Kidney (tissue), 14 donors: Measurements from ENCODE around the gene PLAC8. TPM values are rescaled to one million over a fixed set of nuclear protein-coding genes. Genes with fewer than 3 reads are reported as not detected.
A peak's percentile ranks its signal among the peaks of the same experiment; 100 is the strongest.
"Not testable (repeated sequence)": the region's sequence is repeated elsewhere in the genome, so short reads cannot be mapped to it uniquely, and the experiment has no call there.

Experiments
- DNase-seq, 5 donors: peaks; one replicate each; pipeline ENCODE4 v3.0.0-alpha.2; 2013 to 2020
- FAIRE-seq: peaks from 2 replicates; lab custom pipeline; 2012; peaks lifted over from hg19 to GRCh38; lab: Jason Lieb, UNC
- H3K27ac ChIP-seq, 2 donors: one replicate each; pipeline ENCODE4 v1.7.0; 2013; ENCODE audit warnings: low read depth in 2 of 2, low read length in 2 of 2, inconsistent platforms in 1 of 2
- H3K27me3 ChIP-seq: one replicate; pipeline ENCODE4 v1.7.1; 2013; ENCODE audit warnings: low read length, inconsistent platforms; ENCODE audit not compliant: control insufficient read depth, insufficient read depth
- H3K36me3 ChIP-seq, 3 donors: one replicate each; pipeline versions ENCODE4 v1.7.0 to v1.7.1; 2013; ENCODE audit warnings: low read length in 3 of 3, control low read depth in 1 of 3, inconsistent platforms in 1 of 3; ENCODE audit not compliant: insufficient read depth in 3 of 3, control insufficient read depth in 2 of 3
- H3K4me1 ChIP-seq, 3 donors: one replicate each; pipeline versions ENCODE4 v1.7.0 to v1.7.1; 2013; ENCODE audit warnings: low read length in 3 of 3, inconsistent platforms in 1 of 3, low read depth in 1 of 3; ENCODE audit not compliant: control insufficient read depth in 2 of 3, insufficient read depth in 2 of 3
- H3K4me3 ChIP-seq, 3 donors: one replicate each; pipeline versions ENCODE4 v1.7.0 to v1.8.1; 2013; ENCODE audit warnings: low read length in 3 of 3, control low read depth in 1 of 3, inconsistent platforms in 1 of 3
- H3K9ac ChIP-seq, 3 donors: one replicate each; pipeline versions ENCODE4 v1.7.0 to v1.7.1; 2013; ENCODE audit warnings: low read length in 3 of 3, control low read depth in 1 of 3, inconsistent platforms in 1 of 3
- H3K9me3 ChIP-seq, 3 donors: one replicate each; pipeline versions ENCODE4 v1.7.0 to v1.7.1; 2013; ENCODE audit warnings: low read length in 3 of 3, control low read depth in 1 of 3, inconsistent platforms in 1 of 3; ENCODE audit not compliant: control insufficient read depth in 2 of 3, insufficient read depth in 1 of 3
- CTCF ChIP-seq: IDR thresholded peaks from 3 replicates; pipeline ENCODE4 v1.5.1; 2012; ENCODE audit warnings: mild to moderate bottlenecking, moderate library complexity, borderline replicate concordance; ENCODE audit not compliant: insufficient read depth; ENCODE audit errors: extremely low read depth
- intact Hi-C: fragments of 100-400 bp; cut with DNase I; formaldehyde crosslinking; loops from one replicate; pipeline ENCODE4 v1.11.1; 2022
- polyA plus RNA-seq: library from polyadenylated mRNA; stranded (reverse); fragments of 350-450 nt; fragmentation: Illumina TruSeq; extraction: RNeasy Lipid Tissue Mini Kit (QIAGEN cat#74804); gene quantifications from one replicate; pipeline ENCODE4 v1.2.3, GENCODE V29; 2014; ENCODE audit warnings: low read depth, low replicate concordance; ENCODE audit not compliant: insufficient read depth
- total RNA-seq: library from RNA; stranded (reverse); fragmentation: NEBNext Ultra II Directional; extraction: Animal tissue kit (Norgen Biotek cat#: 25700); gene quantifications from one replicate; pipeline ENCODE4 v1.2.1, GENCODE V29; 2021
- donor health status: control.
- donor health status: control.
- donor health status: control.
- donor health status: control.
- donor health status: control.
- donor health status: DM: yes; HTN: yes; CAD: no.
- donor health status: Normal renal cell carcinoma (clear cell type).

Gene PLAC8
- total and polyA plus RNA-seq, 2 donors from 2014 or later, result 3.6 to 10.3 TPM

- no peak overlapping the region for H3K9ac ChIP-seq
- no peaks in the 10 kb centered on the region for H3K9me3 ChIP-seq
- DNase-seq, result no peak
- no peak overlapping the region for H3K27ac ChIP-seq
- no peak for TF ChIP-seq CTCF
- FAIRE-seq, result no peak
- H3K27me3 ChIP-seq, result no peaks in the 10 kb centered on the region
- no peak overlapping the region for H3K4me3 ChIP-seq
- no peaks in the 10 kb centered on the region for H3K4me1 ChIP-seq
- intact Hi-C loops, result no loop called here
- no peaks in the 10 kb centered on the region for H3K36me3 ChIP-seq
Measured at GRCh38 chr4:83146841-83147240, 32.3 kb upstream of the PLAC8 start.

GRCh38 chr4:83145776-83146175 is 31.2 kb upstream of the PLAC8 start:
- H3K4me3 ChIP-seq, H3K9me3 ChIP-seq, intact Hi-C loops, H3K27me3 ChIP-seq, H3K9ac ChIP-seq, H3K36me3 ChIP-seq, DNase-seq, H3K27ac ChIP-seq, FAIRE-seq, H3K4me1 ChIP-seq: not testable (repeated sequence)

- no peak overlapping the region for H3K9ac ChIP-seq
- H3K27me3 ChIP-seq, result no peaks in the 10 kb centered on the region
- H3K36me3 ChIP-seq, result no peaks in the 10 kb centered on the region
- H3K27ac ChIP-seq, result no peak overlapping the region
- H3K4me1 ChIP-seq, result no peaks in the 10 kb centered on the region
- intact Hi-C loops, result no loop called here
- FAIRE-seq, result no peak
- no peak for DNase-seq
- no peak for TF ChIP-seq CTCF
- H3K4me3 ChIP-seq, result no peak overlapping the region
- peaks cover 0 to 12% (median 0%) of the 10 kb centered on the region in 3 donors for H3K9me3 ChIP-seq
Measured at GRCh38 chr4:83139514-83140156, 25.1 kb upstream of the PLAC8 start.

- Histone ChIP-seq H3K4me1 (no peaks in the 10 kb centered on the region), H3K9me3 (peaks cover 0 to 12% (median 0%) of the 10 kb centered on the region in 3 donors), H3K27ac (no peak overlapping the region), H3K9ac (no peak overlapping the region), H3K36me3 (no peaks in the 10 kb centered on the region), H3K4me3 (no peak overlapping the region), H3K27me3 (no peaks in the 10 kb centered on the region)
- no peak for TF ChIP-seq CTCF
- intact Hi-C loops, result no loop called here
- DNase-seq (peak in 1 of 5 donors; percentile 4), FAIRE-seq (no peak)
Measured at GRCh38 chr4:83138946-83139345, 24.4 kb upstream of the PLAC8 start.
